Epithelial cell of proximal tubule (primary cell): Measurements from ENCODE around the gene MRPL49. TPM values are rescaled to one million over a fixed set of nuclear protein-coding genes. Genes with fewer than 3 reads are reported as not detected.

Experiments
- DNase-seq: peaks from one replicate; pipeline ENCODE4 v3.0.0-alpha.2; 2011; ENCODE audit warnings: low read depth
- H3K4me3 ChIP-seq: 2 replicates; pipeline ENCODE4 v1.5.1; 2011; ENCODE audit warnings: low read depth, mild to moderate bottlenecking, low read length
- total RNA-seq: library from RNA; depleted of rRNA; stranded (reverse); fragments of >200 nt; gene quantifications from 2 replicates; pipeline ENCODE4 v1.2.3, GENCODE V29; 2015
- TF ChIP-seq, protein P1 (sequence below): conservative IDR thresholded peaks from 2 replicates; pipeline ENCODE4 v1.5.1; 2012; ENCODE audit warnings: low read depth, mild to moderate bottlenecking, low read length

The MRPL49 gene
- total RNA-seq, 1 donor from 2014 or later, result 77.5 TPM

DNA sequence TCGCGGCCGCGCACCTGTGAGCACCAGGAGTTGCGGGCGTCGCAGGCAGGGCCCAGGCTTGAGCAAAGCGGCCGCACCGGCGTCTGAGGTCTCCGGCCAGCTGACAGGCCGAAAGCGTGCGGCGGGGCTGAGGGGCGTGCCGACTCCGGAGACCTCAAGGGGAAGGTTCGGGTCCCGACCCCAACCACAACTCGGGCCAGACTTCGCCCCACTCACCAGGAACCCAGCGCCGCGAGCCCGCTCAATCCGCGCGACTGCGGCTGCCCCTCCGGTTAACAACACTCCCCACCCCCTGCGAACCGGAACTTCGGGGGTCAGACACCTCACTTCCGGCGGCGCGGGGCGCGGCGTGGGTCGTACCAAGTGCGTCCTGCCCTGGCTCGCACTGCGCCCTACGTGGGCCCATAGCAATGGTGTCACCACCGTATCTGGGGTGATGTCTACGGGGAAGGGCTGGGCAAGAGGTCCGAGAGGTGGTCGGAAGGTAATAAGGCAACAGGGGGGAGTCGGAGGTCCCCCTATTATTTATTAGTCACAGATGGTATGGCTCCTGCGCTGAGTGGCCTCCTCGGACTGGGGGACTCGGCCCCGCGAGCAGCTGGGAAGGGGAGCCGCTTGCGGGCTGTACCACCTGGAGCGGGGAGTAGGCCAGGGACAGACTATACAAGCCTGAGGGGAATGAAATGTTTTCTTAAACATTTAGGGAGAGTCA, 12.3 kb downstream of the MRPL49 start, which contains the start of gene SYVN1:
TSS of gene SYVN1 (minus strand) at position 280 of the 712 bp plus-strand sequence. CDS start 918 bp downstream, outside the sequence.
- TF ChIP-seq, protein P1, sequence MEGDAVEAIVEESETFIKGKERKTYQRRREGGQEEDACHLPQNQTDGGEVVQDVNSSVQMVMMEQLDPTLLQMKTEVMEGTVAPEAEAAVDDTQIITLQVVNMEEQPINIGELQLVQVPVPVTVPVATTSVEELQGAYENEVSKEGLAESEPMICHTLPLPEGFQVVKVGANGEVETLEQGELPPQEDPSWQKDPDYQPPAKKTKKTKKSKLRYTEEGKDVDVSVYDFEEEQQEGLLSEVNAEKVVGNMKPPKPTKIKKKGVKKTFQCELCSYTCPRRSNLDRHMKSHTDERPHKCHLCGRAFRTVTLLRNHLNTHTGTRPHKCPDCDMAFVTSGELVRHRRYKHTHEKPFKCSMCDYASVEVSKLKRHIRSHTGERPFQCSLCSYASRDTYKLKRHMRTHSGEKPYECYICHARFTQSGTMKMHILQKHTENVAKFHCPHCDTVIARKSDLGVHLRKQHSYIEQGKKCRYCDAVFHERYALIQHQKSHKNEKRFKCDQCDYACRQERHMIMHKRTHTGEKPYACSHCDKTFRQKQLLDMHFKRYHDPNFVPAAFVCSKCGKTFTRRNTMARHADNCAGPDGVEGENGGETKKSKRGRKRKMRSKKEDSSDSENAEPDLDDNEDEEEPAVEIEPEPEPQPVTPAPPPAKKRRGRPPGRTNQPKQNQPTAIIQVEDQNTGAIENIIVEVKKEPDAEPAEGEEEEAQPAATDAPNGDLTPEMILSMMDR, result no peak
- peak within 1 kb of the TSS; percentile 76 for H3K4me3 ChIP-seq
- no peak for DNase-seq

DNA sequence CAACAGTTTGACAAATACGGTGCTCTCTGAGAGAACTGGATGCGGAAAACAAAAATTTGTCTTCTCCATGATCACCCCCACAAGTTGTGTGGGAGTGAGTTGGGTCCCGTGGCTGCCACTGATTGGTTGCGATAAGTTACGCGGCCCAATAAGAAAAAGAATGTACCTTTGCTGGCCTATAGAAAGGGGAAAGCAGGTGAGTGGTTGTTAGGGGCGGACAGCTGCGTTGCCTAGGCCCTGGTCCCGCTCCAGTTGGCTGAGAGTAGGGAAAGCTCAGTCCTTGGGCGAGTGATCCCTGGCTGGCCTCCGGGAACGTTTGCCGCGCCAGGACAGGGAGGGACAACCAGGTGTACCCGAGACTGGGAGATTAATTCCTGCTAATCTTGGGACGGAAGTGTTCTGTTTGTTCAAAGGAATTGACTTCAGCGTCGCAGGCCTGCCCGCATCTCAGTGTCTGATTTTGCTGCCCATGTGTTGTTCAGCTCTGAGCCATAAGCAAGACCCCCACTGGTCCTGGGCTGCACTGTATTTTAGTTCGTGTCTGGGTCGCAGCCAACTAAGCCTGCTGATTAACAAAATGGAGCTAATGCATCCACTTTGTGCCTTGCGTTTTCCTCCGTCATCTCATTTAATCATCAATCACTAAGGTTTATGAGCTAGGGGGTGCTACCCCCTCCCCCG, 13.0 kb downstream of the MRPL49 start:
- TF ChIP-seq, protein P1, result no peak
- peak; percentile 92 for DNase-seq
- H3K4me3 ChIP-seq, result peak overlapping the region; percentile 76

DNA sequence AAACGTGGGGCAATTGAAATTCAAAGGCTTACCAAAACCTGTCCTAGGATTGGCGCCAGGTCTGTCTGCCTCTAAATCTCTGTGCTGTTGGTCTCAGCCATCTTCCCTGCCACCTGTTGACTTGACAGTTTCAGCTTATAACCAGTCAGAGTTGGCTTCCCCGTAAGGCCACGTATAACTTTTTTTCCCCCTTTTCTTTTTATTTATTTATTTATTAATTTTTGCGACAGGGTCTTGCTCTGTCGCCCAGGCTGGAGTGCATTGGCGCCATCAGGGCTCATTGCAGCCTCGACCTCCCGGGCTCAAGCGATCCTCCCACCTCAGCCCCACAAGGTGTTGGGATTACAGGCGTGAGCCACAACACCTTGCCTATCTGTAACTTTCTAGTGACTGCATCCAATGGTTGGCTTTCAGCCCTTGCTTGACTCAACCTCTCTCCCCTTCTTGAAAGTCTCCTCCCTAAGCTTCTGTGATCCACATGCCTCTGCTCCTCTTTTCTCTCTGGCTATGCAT, 13.6 kb downstream of the MRPL49 start:
- peak overlapping the region; percentile 76 for H3K4me3 ChIP-seq
- no peak for DNase-seq
- TF ChIP-seq, protein P1, result no peak

DNA sequence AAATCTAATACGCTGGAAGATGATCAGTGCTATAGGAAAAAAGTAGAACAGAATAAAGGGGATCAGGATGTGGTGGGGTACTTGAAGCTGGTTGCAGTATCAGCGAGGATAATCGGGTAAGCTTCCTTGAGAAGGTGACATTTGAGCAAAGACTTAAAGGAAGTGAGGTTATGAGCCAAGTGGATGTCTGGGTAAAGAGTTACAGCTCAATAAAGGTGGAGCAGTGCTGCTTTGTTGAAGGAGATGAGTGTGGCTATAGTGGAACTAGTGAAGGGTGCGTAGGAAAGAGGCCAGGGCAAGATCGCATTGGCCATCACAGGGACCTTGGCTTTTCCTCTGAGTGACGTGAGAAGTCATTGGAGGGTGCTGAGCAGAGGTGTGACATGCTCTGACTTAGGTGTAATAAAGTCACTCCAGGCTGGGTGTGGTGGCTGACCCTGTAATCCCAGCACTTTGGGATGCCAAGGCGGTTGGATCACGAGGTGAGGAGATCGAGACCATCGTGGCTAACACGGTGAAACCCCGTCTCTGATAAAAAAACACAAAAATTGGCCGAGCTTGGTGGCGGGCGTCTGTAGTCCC, 14.5 kb downstream of the MRPL49 start:
- no peak overlapping the region for H3K4me3 ChIP-seq
- no peak for DNase-seq

DNA sequence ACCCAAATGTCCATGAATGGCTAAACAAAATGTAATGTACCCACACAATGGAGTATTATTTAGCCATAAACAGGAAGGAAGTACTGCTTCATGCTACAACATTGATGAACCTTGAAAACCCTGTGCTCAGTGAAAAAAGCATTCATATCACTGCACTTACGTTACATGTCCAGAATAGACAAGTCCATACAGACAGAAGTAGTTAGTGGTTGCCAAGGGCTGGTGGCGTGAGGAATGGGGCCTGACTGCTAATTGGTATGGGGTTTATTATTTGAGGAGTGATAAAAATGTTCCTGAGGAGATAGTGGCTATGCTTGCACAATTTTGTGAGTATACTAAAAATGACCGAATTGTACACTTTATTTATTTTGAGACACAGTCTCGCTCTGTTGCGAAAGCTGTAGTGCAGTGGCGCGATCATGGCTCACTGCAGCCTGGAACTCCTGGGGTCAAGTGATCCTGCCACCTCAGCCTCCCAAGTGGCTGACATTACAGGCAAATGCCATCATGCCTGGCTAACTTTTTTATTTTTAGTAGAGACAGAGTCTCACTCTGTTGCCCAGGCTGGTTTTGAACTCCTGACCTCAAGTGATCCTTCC, 19.9 kb downstream of the MRPL49 start:
- no peak for DNase-seq
- no peak overlapping the region for H3K4me3 ChIP-seq
- TF ChIP-seq, protein P1, result no peak

More for the DNA sequence above, 14.5 kb downstream of the MRPL49 start:
- TF ChIP-seq, protein P1, result no peak

DNA sequence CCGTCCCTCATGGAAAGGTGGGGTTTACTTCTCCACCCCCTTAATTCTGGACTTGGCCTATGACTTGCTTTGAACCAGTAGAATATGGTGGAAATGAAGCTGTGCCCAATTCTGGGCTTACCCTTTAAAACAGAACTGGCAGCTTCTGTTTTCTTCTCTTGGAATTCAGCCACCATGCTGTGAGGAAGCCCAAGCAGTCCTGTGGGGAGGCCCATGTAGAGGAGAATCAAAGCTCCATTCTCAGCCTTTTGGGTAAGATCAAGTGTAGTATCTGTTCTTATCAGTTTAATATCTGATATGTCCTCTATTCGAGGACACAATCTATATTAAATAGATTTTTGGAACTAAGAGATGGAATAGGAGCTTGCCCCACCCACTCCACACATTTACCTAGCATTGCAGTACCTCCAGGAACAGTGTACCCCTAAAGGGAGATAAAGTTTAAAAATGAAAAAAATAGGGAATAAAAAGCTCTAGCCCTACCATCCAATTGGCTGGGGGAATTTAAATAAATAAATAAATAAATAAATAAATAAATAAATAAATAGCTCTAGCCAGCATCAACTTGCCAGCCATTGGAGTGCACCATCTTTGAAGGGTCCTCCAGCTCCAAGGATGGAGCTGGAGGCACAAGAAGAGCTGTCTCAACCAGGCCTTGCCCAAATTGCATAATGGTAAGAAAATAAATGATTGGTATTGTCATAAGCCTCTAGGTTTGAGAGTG, 25.4 kb downstream of the MRPL49 start:
- TF ChIP-seq, protein P1, result no peak
- H3K4me3 ChIP-seq, result no peak overlapping the region
- DNase-seq, result no peak
